Kidney (tissue), 14 donors: ENCODE data around the gene YTHDC1. TPM values are rescaled to one million over a fixed set of nuclear protein-coding genes. Genes with fewer than 3 reads are reported as not detected.

Experiments
- DNase-seq, 5 donors: peaks; one replicate each; pipeline ENCODE4 v3.0.0-alpha.2; 2013 to 2020
- FAIRE-seq: peaks from 2 replicates; lab custom pipeline; 2012; peaks lifted over from hg19 to GRCh38; lab: Jason Lieb, UNC
- H3K27ac ChIP-seq, 2 donors: one replicate each; pipeline ENCODE4 v1.7.0; 2013; ENCODE audit warnings: low read depth in 2 of 2, low read length in 2 of 2, inconsistent platforms in 1 of 2
- H3K27me3 ChIP-seq: one replicate; pipeline ENCODE4 v1.7.1; 2013; ENCODE audit warnings: low read length, inconsistent platforms; ENCODE audit not compliant: control insufficient read depth, insufficient read depth
- H3K36me3 ChIP-seq, 3 donors: one replicate each; pipeline versions ENCODE4 v1.7.0 to v1.7.1; 2013; ENCODE audit warnings: low read length in 3 of 3, control low read depth in 1 of 3, inconsistent platforms in 1 of 3; ENCODE audit not compliant: insufficient read depth in 3 of 3, control insufficient read depth in 2 of 3
- H3K4me1 ChIP-seq, 3 donors: one replicate each; pipeline versions ENCODE4 v1.7.0 to v1.7.1; 2013; ENCODE audit warnings: low read length in 3 of 3, inconsistent platforms in 1 of 3, low read depth in 1 of 3; ENCODE audit not compliant: control insufficient read depth in 2 of 3, insufficient read depth in 2 of 3
- H3K4me3 ChIP-seq, 3 donors: one replicate each; pipeline versions ENCODE4 v1.7.0 to v1.8.1; 2013; ENCODE audit warnings: low read length in 3 of 3, control low read depth in 1 of 3, inconsistent platforms in 1 of 3
- H3K9ac ChIP-seq, 3 donors: one replicate each; pipeline versions ENCODE4 v1.7.0 to v1.7.1; 2013; ENCODE audit warnings: low read length in 3 of 3, control low read depth in 1 of 3, inconsistent platforms in 1 of 3
- H3K9me3 ChIP-seq, 3 donors: one replicate each; pipeline versions ENCODE4 v1.7.0 to v1.7.1; 2013; ENCODE audit warnings: low read length in 3 of 3, control low read depth in 1 of 3, inconsistent platforms in 1 of 3; ENCODE audit not compliant: control insufficient read depth in 2 of 3, insufficient read depth in 1 of 3
- intact Hi-C: fragments of 100-400 bp; cut with DNase I; formaldehyde crosslinking; loops from one replicate; pipeline ENCODE4 v1.11.1; 2022
- polyA plus RNA-seq: library from polyadenylated mRNA; stranded (reverse); fragments of 350-450 nt; fragmentation: Illumina TruSeq; extraction: RNeasy Lipid Tissue Mini Kit (QIAGEN cat#74804); gene quantifications from one replicate; pipeline ENCODE4 v1.2.3, GENCODE V29; 2014; ENCODE audit warnings: low read depth, low replicate concordance; ENCODE audit not compliant: insufficient read depth
- total RNA-seq: library from RNA; stranded (reverse); fragmentation: NEBNext Ultra II Directional; extraction: Animal tissue kit (Norgen Biotek cat#: 25700); gene quantifications from one replicate; pipeline ENCODE4 v1.2.1, GENCODE V29; 2021
- TF ChIP-seq, protein P1 (sequence below): IDR thresholded peaks from 3 replicates; pipeline ENCODE4 v1.5.1; 2012; ENCODE audit warnings: mild to moderate bottlenecking, moderate library complexity, borderline replicate concordance; ENCODE audit not compliant: insufficient read depth; ENCODE audit errors: extremely low read depth
- donor health status: control.
- donor health status: control.
- donor health status: control.
- donor health status: control.
- donor health status: control.
- donor health status: DM: yes; HTN: yes; CAD: no.
- donor health status: Normal renal cell carcinoma (clear cell type).

The YTHDC1 gene
- total and polyA plus RNA-seq, 2 donors from 2014 or later: 32.6 to 99.7 TPM

DNA sequence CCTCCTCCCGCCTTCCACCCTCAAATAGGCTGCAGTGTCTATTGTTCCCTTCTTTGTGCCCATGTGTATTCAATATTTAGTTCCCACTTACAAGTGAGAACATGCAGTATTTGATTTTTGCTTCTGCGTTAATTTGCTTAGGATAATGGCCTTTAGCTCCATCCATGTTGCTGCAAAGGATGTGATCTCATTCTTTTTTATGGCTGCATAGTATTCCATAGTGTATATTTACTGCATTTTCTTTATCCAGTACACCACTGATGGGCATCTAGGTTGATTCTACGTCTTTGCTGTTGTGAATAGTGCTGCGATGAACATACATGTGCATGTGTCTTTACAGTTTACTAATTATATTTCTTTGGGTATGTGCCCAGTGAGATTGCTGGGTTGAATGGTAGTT, 52.8 kb downstream of the YTHDC1 start:
- H3K27ac ChIP-seq: no peak overlapping the region
- H3K4me3 ChIP-seq: no peak overlapping the region
- TF ChIP-seq, protein P1, sequence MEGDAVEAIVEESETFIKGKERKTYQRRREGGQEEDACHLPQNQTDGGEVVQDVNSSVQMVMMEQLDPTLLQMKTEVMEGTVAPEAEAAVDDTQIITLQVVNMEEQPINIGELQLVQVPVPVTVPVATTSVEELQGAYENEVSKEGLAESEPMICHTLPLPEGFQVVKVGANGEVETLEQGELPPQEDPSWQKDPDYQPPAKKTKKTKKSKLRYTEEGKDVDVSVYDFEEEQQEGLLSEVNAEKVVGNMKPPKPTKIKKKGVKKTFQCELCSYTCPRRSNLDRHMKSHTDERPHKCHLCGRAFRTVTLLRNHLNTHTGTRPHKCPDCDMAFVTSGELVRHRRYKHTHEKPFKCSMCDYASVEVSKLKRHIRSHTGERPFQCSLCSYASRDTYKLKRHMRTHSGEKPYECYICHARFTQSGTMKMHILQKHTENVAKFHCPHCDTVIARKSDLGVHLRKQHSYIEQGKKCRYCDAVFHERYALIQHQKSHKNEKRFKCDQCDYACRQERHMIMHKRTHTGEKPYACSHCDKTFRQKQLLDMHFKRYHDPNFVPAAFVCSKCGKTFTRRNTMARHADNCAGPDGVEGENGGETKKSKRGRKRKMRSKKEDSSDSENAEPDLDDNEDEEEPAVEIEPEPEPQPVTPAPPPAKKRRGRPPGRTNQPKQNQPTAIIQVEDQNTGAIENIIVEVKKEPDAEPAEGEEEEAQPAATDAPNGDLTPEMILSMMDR: no peak
- no peak overlapping the region for H3K9ac ChIP-seq
- intact Hi-C loops: no loop called here
- no peaks in the 10 kb centered on the region for H3K27me3 ChIP-seq
- DNase-seq: no peak
- no peaks in the 10 kb centered on the region for H3K36me3 ChIP-seq
- no peaks in the 10 kb centered on the region for H3K4me1 ChIP-seq
- FAIRE-seq: no peak
- no peaks in the 10 kb centered on the region for H3K9me3 ChIP-seq

DNA sequence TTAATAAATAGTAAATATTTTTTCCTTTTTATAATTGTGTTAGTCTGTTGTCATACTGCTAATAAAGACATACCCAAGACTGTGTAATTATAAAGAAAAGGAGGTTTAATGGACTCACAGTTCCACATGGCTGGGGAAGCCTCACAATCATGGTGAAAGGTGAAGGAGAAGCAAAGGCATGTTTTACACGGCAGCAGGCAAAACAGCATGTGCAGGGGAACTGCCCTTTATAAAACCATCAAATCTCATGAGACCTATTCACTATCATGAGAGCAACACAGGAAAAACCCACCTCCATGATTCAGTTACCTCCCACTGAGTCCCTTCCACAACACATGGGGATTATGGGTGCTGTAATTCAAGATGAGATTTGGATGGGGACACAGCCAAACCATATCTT, 58.6 kb downstream of the YTHDC1 start:
- Histone ChIP-seq H3K4me3 (no peak overlapping the region), H3K27ac (no peak overlapping the region), H3K9me3 (no peaks in the 10 kb centered on the region), H3K9ac (no peak overlapping the region), H3K27me3 (no peaks in the 10 kb centered on the region), H3K36me3 (no peaks in the 10 kb centered on the region), H3K4me1 (peaks cover 0 to 2% (median 0%) of the 10 kb centered on the region in 3 donors)
- FAIRE-seq (no peak), DNase-seq (no peak)
- intact Hi-C loops: no loop called here
- TF ChIP-seq, protein P1: no peak

DNA sequence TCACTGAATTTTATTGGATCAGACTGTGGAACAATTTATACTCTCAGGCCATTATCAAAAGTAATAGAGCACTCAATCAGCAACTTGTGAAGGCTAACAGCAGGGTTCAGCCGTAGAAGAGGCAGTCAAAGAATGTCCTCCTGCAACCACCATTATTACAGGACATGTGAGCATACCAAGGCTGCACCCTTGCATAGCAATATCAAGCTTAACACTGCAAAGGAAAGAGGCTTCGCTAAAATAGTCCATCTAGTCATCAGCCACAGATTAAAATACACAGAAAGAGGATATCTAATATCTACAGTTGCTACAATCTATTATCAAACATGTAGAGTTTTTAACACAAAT, 61.5 kb downstream of the YTHDC1 start:
- FAIRE-seq: no peak
- H3K27me3 ChIP-seq: no peaks in the 10 kb centered on the region
- DNase-seq: peak in 1 of 5 donors; percentile 33
- no peak overlapping the region for H3K4me3 ChIP-seq
- H3K9me3 ChIP-seq: no peaks in the 10 kb centered on the region
- H3K27ac ChIP-seq: no peak overlapping the region
- intact Hi-C loops: no loop called here
- no peak overlapping the region for H3K9ac ChIP-seq
- H3K36me3 ChIP-seq: no peaks in the 10 kb centered on the region
- TF ChIP-seq, protein P1: no peak
- peaks cover 0 to 2% (median 0%) of the 10 kb centered on the region in 3 donors for H3K4me1 ChIP-seq

DNA sequence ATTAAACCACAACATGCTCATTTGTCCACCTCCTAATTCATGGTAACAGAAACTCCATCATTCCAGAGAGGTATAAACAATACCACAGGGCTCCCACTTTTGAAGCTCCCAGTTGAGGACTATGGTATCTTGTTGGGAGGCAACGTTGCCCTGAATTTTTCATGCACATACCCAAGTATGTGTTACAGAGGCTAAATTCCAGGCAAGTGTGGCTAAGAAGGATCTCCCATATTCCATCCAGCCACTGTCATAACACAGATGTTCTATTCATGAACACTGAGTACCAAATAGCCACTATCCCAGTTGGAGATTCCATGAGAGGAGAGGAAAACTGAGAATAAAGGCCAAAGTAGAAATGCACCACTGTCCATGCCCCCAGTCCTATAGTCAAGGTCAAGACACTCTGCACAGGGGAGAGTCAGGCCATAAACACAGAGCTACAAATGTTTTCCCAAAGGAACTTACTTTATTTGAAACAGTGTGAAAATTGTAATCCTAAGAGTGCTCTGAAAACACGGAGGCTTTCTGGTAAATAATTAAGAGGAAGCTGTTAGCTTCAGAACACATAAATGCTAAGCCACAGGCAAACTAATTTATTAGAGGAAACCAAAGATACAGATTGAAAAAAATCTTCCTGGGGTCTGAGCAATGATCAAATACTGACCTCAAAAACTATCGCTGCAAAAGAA, 62.0 kb downstream of the YTHDC1 start:
- Histone ChIP-seq H3K9me3 (no peaks in the 10 kb centered on the region), H3K36me3 (no peaks in the 10 kb centered on the region), H3K4me3 (no peak overlapping the region), H3K9ac (no peak overlapping the region), H3K27ac (peak overlapping the region in 1 of 2 donors; percentile 36), H3K27me3 (no peaks in the 10 kb centered on the region), H3K4me1 (peaks cover 0 to 2% (median 0%) of the 10 kb centered on the region in 3 donors)
- intact Hi-C loops: no loop called here
- FAIRE-seq (no peak), DNase-seq (peak in 2 of 5 donors; percentile 9 to 40)
- TF ChIP-seq, protein P1: no peak
